ENCODE measurements around the gene HTT. TPM values are rescaled to one million over a fixed set of nuclear protein-coding genes. Genes with fewer than 3 reads are reported as not detected.
A peak's percentile ranks its signal among the peaks of the same experiment; 100 is the strongest.

Gene HTT
- total and polyA plus RNA-seq, 2 of the 8 experiments (the other 6 are each of a cell fraction or from before 2014, with no cell fraction given), result 24.0 to 71.0 TPM

DNA sequence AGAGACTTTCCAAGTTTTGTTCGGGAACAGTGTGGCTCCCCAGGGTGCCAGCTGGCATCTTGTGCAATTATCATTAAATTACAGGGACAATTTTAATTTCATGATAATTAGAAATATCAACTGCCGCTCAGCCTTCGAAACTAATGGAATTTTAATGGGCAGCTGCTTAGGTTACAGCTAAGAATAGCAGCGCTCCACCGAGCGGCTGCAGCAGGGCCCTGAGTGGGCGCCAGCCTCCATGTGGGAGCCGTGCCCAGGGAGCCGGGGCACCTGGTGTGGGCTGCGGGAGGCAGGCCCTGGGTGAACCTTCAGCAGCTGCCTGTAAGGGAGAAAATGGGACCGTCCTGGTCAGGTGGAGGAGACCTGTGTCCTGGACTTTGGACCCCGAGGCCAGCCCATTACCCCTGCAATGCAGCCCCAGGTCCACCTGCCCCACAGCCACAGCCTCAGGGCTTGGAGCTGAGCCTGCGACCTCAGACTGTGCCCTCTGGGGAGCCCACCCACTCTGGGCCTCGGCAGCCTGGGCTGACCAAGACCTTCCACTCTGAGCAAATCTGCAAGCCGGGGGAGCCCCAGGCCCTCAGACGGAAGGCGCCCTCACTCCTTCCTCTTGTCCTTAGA, 195.6 kb downstream of the HTT start:
- CTCF ChIA-PET (ENCODE audit: partially characterized antibody), result interaction anchor here (0.6 to 2.8 kb wide), 5 partner anchors 15 to 1321 kb away, joined by 3 to 10 read pairs (median 3); no protein-coding TSS in a partner anchor
- TF ChIP-seq NANOG (IDR thresholded peaks at IDR 0.05; ENCODE audit: insufficient read depth, low read depth, low read length, poor library complexity, severe bottlenecking) (no peak), CEBPB (IDR thresholded peaks at IDR 0.05; ENCODE audit: low read depth, low read length) (no peak), EGR1 (IDR thresholded peaks at IDR 0.05; ENCODE audit: borderline replicate concordance, low read depth, low read length) (no peak), SRF (IDR thresholded peaks at IDR 0.05; ENCODE audit: low read depth, low read length) (no peak), HDAC2 (IDR thresholded peaks at IDR 0.05; ENCODE audit: borderline replicate concordance in 1 of 2, low read depth in 2 of 2, low read length in 2 of 2) (no peak), RXRA (IDR thresholded peaks at IDR 0.05; ENCODE audit: insufficient read depth, low read depth, low read length) (no peak), ASH2L (IDR thresholded peaks at IDR 0.05; ENCODE audit: low read length) (no peak), KDM4A (IDR thresholded peaks at IDR 0.05; ENCODE audit: low read depth, low read length, severe bottlenecking) (no peak), RAD21 (IDR thresholded peaks at IDR 0.05 in 1 of 2, conservative IDR thresholded peaks at IDR 0.05 in 1 of 2; ENCODE audit: low read depth in 2 of 2, low read length in 2 of 2) (no peak), SP4 (IDR thresholded peaks at IDR 0.05; ENCODE audit: low read length) (no peak), KDM1A (IDR thresholded peaks at IDR 0.05; ENCODE audit: borderline replicate concordance, low read length) (no peak), TAF1 (IDR thresholded peaks at IDR 0.05; ENCODE audit: low read depth, low read length) (no peak)
- TF ChIP-seq, protein P1, sequence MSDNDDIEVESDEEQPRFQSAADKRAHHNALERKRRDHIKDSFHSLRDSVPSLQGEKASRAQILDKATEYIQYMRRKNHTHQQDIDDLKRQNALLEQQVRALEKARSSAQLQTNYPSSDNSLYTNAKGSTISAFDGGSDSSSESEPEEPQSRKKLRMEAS (IDR thresholded peaks at IDR 0.05), result no peak

More for the DNA sequence above, 195.6 kb downstream of the HTT start:
- Histone ChIP-seq H3K9ac (replicated peaks in 1 of 4; ENCODE audit: extremely low read depth in 1 of 4, low read depth in 3 of 4, low read length in 3 of 4) (no peak overlapping the region), H2AK5ac (ENCODE audit: low read depth, low read length) (no peak overlapping the region), H3K18ac (ENCODE audit: extremely low read depth, low read length) (no peak overlapping the region), H3K4ac (replicated peaks; ENCODE audit: insufficient read length, low read depth, low read length) (no peak overlapping the region), H2BK15ac (ENCODE audit: low read length) (no peak overlapping the region), H3K4me3 (ENCODE audit: extremely low read depth in 1 of 4, insufficient read depth in 2 of 4, low read depth in 3 of 4, low read length in 4 of 4) (no peak overlapping the region), H4K5ac (ENCODE audit: insufficient read length, low read depth, low read length) (no peak overlapping the region), H3K79me1 (ENCODE audit: low read depth, low read length) (no peaks in the 10 kb centered on the region), H4K8ac (ENCODE audit: extremely low read depth, insufficient read depth, low read length) (no peak overlapping the region), H3K79me2 (ENCODE audit: control insufficient read depth in 1 of 2, insufficient read depth in 2 of 2, low read length in 2 of 2) (no peaks in the 10 kb centered on the region), H2BK5ac (ENCODE audit: low read depth, low read length) (no peak overlapping the region), H2BK120ac (replicated peaks; ENCODE audit: low read depth, low read length) (no peak overlapping the region), H4K91ac (replicated peaks; ENCODE audit: insufficient read length, low read length) (no peak overlapping the region), H4K20me1 (replicated peaks in 1 of 2; ENCODE audit: control insufficient read depth in 1 of 2, insufficient read depth in 2 of 2, low read length in 2 of 2) (no peaks in the 10 kb centered on the region), H3K27me3 (replicated peaks in 1 of 4; ENCODE audit: control insufficient read depth in 3 of 4, extremely low read depth in 1 of 4, insufficient read depth in 3 of 4, low read length in 3 of 4) (no peaks in the 10 kb centered on the region), H3K9me3 (ENCODE audit: insufficient read depth in 2 of 2, low read depth in 1 of 2, low read length in 1 of 2) (no peaks in the 10 kb centered on the region), H3K14ac (ENCODE audit: insufficient read length) (no peak overlapping the region), H2AFZ (ENCODE audit: low read length) (no peak overlapping the region), H3K4me1 (replicated peaks in 1 of 4; ENCODE audit: control insufficient read depth in 3 of 4, insufficient read depth in 4 of 4, low read length in 3 of 4) (peaks cover 0 to 6% (median 0%) of the 10 kb centered on the region in 4 experiments; a peak in 1 of 7 replicates), H3K23ac (ENCODE audit: insufficient read length) (no peak overlapping the region), H2BK20ac (ENCODE audit: low read length) (no peak overlapping the region), H3K36me3 (ENCODE audit: control insufficient read depth in 2 of 4, insufficient read depth in 4 of 4, low read length in 3 of 4) (no peaks in the 10 kb centered on the region), H3K27ac (ENCODE audit: low read depth, low read length) (no peak overlapping the region), H3K4me2 (ENCODE audit: insufficient read depth in 1 of 2, low read depth in 2 of 2, low read length in 2 of 2) (no peak overlapping the region), H3K23me2 (ENCODE audit: low read depth, low read length) (no peaks in the 10 kb centered on the region), H3K56ac (replicated peaks; ENCODE audit: insufficient read length, low read depth, low read length) (no peak overlapping the region), H2BK12ac (ENCODE audit: low read depth, low read length) (no peak overlapping the region)
- DNase-seq (ENCODE audit: low read depth in 1 of 2, low spot score in 2 of 2), result peak in 1 of 2 experiments; percentile 44
- POLR2A ChIA-PET (ENCODE audit: partially characterized antibody), result interaction anchor here (1.3 to 1.7 kb wide), 2 partner anchors 13 to 21 kb away, joined by 3 to 4 read pairs; no protein-coding TSS in a partner anchor
- 89% methylated on average over 17 of the region's 17 CpGs; no CpG with 5 or more reads in 1 of the 2 experiments for WGBS, 2 experiments (ENCODE audit: extremely low coverage in 1 of 2, insufficient coverage in 1 of 2, insufficient read length in 1 of 2, insufficient replicate concordance in 2 of 2, low coverage in 1 of 2, low lambda C conversion rate in 2 of 2, missing lambda C conversion rate in 1 of 2)
- no peak for FAIRE-seq
